ENCODE measurements around the gene PTCD2. TPM values are rescaled to one million over a fixed set of nuclear protein-coding genes. Genes with fewer than 3 reads are reported as not detected.

The PTCD2 gene
- total RNA-seq, 4 donors from 2014 or later, result 2.7 to 7.2 (median 5.4) TPM

GRCh38 chr5:72415616-72416325, 95.6 kb downstream of the PTCD2 start:
- no peak for ATAC-seq
- no peaks in the 10 kb centered on the region for H3K36me3 ChIP-seq
- no peaks in the 10 kb centered on the region for H3K9me3 ChIP-seq
- no peaks in the 10 kb centered on the region for H3K27me3 ChIP-seq
- H3K4me3 ChIP-seq, result no peak overlapping the region
- WGBS, 2 donors (ENCODE audit: low coverage in 1 of 2), result 89 to 91% methylated on average over 5 of the region's 5 CpGs
- no peak overlapping the region for H3K27ac ChIP-seq
- H3K4me1 ChIP-seq, result no peaks in the 10 kb centered on the region
- TF ChIP-seq EP300 (IDR thresholded peaks at IDR 0.05) (no peak), POLR2AphosphoS5 (IDR thresholded peaks at IDR 0.05) (no peak), CTCF (IDR thresholded peaks at IDR 0.05) (no peak), POLR2A (IDR thresholded peaks at IDR 0.05) (no peak)

GRCh38 chr5:72417333-72418062, 97.3 kb downstream of the PTCD2 start:
- ATAC-seq, result no peak
- no peaks in the 10 kb centered on the region for H3K9me3 ChIP-seq
- 92% methylated on average over 17 of the region's 48 CpGs; no CpG with 5 or more reads in 1 of the 2 donors for WGBS, 2 donors (ENCODE audit: low coverage in 1 of 2)
- H3K27ac ChIP-seq, result no peak overlapping the region
- no peak overlapping the region for H3K4me3 ChIP-seq
- H3K27me3 ChIP-seq, result no peaks in the 10 kb centered on the region
- H3K4me1 ChIP-seq, result no peaks in the 10 kb centered on the region
- H3K36me3 ChIP-seq, result no peaks in the 10 kb centered on the region
- no peak for TF ChIP-seq POLR2AphosphoS5 (IDR thresholded peaks at IDR 0.05)
- no peak for TF ChIP-seq EP300 (IDR thresholded peaks at IDR 0.05)
- no peak for TF ChIP-seq POLR2A (IDR thresholded peaks at IDR 0.05)
- no peak for TF ChIP-seq CTCF (IDR thresholded peaks at IDR 0.05)

Small RNA genes within 50 kb of the gene (small RNA-seq; reads per million reads assigned to genes)
- 0 reads per million in 4 donors for gene RN7SL153P

Other genes starting within 250 kb of the PTCD2 start
- gene MAP1B, start 212.9 kb upstream of the PTCD2 start, total RNA-seq, result 1,000 to 10,000 TPM in 1 of 4 donors, 100 to 1,000 TPM in 3; 601 to 1,344 (median 738) TPM
- gene MRPS27, start 133 bp upstream of the PTCD2 start, total RNA-seq, result 10 to 100 TPM; 48.6 to 57.9 (median 55.1) TPM
- gene ZNF366, start 187.0 kb downstream of the PTCD2 start, total RNA-seq, result 1 to 10 TPM; 2.8 to 6.5 (median 4.9) TPM